RWPE1 (cell line): ENCODE measurements around the gene DDX23.
A peak's percentile ranks its signal among the peaks of the same experiment; 100 is the strongest.

Experiments used
- CTCF ChIA-PET: fragments of 350-600 bp; sonication (Branson Sonifier 250); formaldehyde crosslinking; extraction: SDS; loops from one replicate; lab custom pipeline; 2021; lab: Yijun Ruan, JAX
- POLR2A ChIA-PET: fragments of 400-600 bp; formaldehyde crosslinking; extraction: SDS; loops from one replicate; lab custom pipeline; 2020; ENCODE audit warnings: antibody characterized with exemption; ENCODE audit not compliant: low non-redundant PET; lab: Yijun Ruan, JAX
- DNase-seq: peaks from one replicate; pipeline ENCODE4 v3.0.0; 2012; ENCODE audit warnings: low spot score
- H3K27ac ChIP-seq: fragments of 450-650 bp; 2 replicates; pipeline ENCODE4 v1.5.1; 2017
- CTCF ChIP-seq: fragments of 450-650 bp; conservative IDR thresholded peaks from 2 replicates; pipeline ENCODE4 v1.5.1; 2017; ENCODE audit warnings: low read depth, mild to moderate bottlenecking

Gene DDX23

GRCh38 chr12:48816143-48816854 lies 35.7 kb downstream of the DDX23 start:
- CTCF ChIA-PET = interaction anchor here (0.5 to 2.9 kb wide), 3 partner anchors 11 to 163 kb away, joined by 3 to 24 read pairs (median 21); no protein-coding TSS in a partner anchor
- POLR2A ChIA-PET = interaction anchor here (0.5 to 1.1 kb wide), 4 partner anchors 11 to 35 kb away, joined by 3 to 4 read pairs (median 3); no protein-coding TSS in a partner anchor
- DNase-seq = no peak
- no peak for TF ChIP-seq CTCF
- H3K27ac ChIP-seq = peak overlapping the region; percentile 87

GRCh38 chr12:48815126-48816110 lies 36.5 kb downstream of the DDX23 start:
- peak overlapping the region; percentile 87 for H3K27ac ChIP-seq
- DNase-seq = peak; percentile 80
- TF ChIP-seq CTCF = no peak
- ChIA-PET POLR2A (interaction anchor here (0.6 to 1.1 kb wide), 5 partner anchors 12 to 43 kb away, joined by 3 to 4 read pairs (median 3); partner anchors contain the start of gene ADCY6), CTCF (interaction anchor here (0.7 to 2.9 kb wide), 17 partner anchors 8 to 133 kb away, joined by 3 to 24 read pairs (median 4); partner anchors contain the start of genes DDX23 and KANSL2)

- ChIA-PET CTCF (interaction anchor here (0.7 to 2.9 kb wide), 21 partner anchors 8 to 143 kb away, joined by 3 to 24 read pairs (median 4); partner anchors contain the start of genes DDX23 and KANSL2), POLR2A (interaction anchor here (0.7 to 0.9 kb wide), 2 partner anchors 26 to 43 kb away, joined by 3 read pairs; partner anchors contain the start of gene ADCY6)
- peak overlapping the region; percentile 87 for H3K27ac ChIP-seq
- peak; percentile 82 for DNase-seq
- TF ChIP-seq CTCF = peak; percentile 98
These were observed 37.5 kb downstream of the DDX23 start for GRCh38 chr12:48814262-48815125.

- TF ChIP-seq CTCF = no peak
- ChIA-PET CTCF (interaction anchor here (0.5 to 2.9 kb wide), 14 partner anchors 10 to 142 kb away, joined by 3 to 24 read pairs (median 5); partner anchors contain the start of gene KANSL2), POLR2A (no interaction called here)
- no peak for DNase-seq
- H3K27ac ChIP-seq = peak overlapping the region; percentile 87
These were observed 38.3 kb downstream of the DDX23 start for GRCh38 chr12:48813465-48814261.

- POLR2A ChIA-PET = interaction anchor here (0.6 kb wide), 1 partner anchor 14 kb away, joined by 4 read pairs; no protein-coding TSS in a partner anchor
- no peak for TF ChIP-seq CTCF
- DNase-seq = no peak
- H3K27ac ChIP-seq = peak overlapping the region; percentile 19; the same call in 1 of the 2 replicates
- CTCF ChIA-PET = interaction anchor here (0.5 to 1.0 kb wide), 2 partner anchors 44 to 165 kb away, joined by 3 to 4 read pairs; partner anchors contain the start of gene WNT1
These were observed 39.6 kb downstream of the DDX23 start for GRCh38 chr12:48812389-48812788.
